Osteoblast (primary cell): Measurements from ENCODE around the gene GEMIN5. TPM values are rescaled to one million over a fixed set of nuclear protein-coding genes. Genes with fewer than 3 reads are reported as not detected.

Experiments used
- DNase-seq: peaks from one replicate; pipeline ENCODE4 v3.0.0; 2011; ENCODE audit warnings: low spot score, mixed read lengths; ENCODE audit not compliant: insufficient read length; ENCODE audit errors: missing footprints
- H2AFZ ChIP-seq: 2 replicates; pipeline ENCODE4 v1.6.0; 2011; ENCODE audit warnings: mild to moderate bottlenecking, low read length
- H3K27ac ChIP-seq: 2 replicates; pipeline ENCODE4 v1.5.1; 2011; ENCODE audit warnings: mild to moderate bottlenecking, low read depth, low read length, moderate library complexity
- H3K27me3 ChIP-seq: 2 replicates; pipeline ENCODE4 v1.6.0; 2012; ENCODE audit warnings: mild to moderate bottlenecking, control low read depth, inconsistent platforms, low read length, moderate library complexity; ENCODE audit not compliant: insufficient read depth
- H3K36me3 ChIP-seq: 2 replicates; pipeline ENCODE4 v1.5.1; 2011; ENCODE audit warnings: mild to moderate bottlenecking, low read length, control low read depth, moderate library complexity; ENCODE audit not compliant: insufficient read depth
- H3K4me1 ChIP-seq: 2 replicates; pipeline ENCODE4 v1.5.1; 2011; ENCODE audit warnings: mild to moderate bottlenecking, low read length, control low read depth, moderate library complexity; ENCODE audit not compliant: insufficient read depth
- H3K4me2 ChIP-seq: 2 replicates; pipeline ENCODE4 v1.6.0; 2011; ENCODE audit warnings: mild to moderate bottlenecking, low read length; ENCODE audit not compliant: insufficient read depth
- H3K4me3 ChIP-seq: fragments of 200-600 bp; sonication (generic); 3 replicates; pipeline ENCODE4 v1.5.1; 2012; ENCODE audit warnings: mild to moderate bottlenecking, low read length, inconsistent platforms; ENCODE audit not compliant: insufficient read depth
- H3K79me2 ChIP-seq: 2 replicates; pipeline ENCODE4 v1.6.0; 2012; ENCODE audit warnings: mild to moderate bottlenecking, low read length, control low read depth, inconsistent platforms; ENCODE audit not compliant: insufficient read depth
- H3K9me3 ChIP-seq: 2 replicates; pipeline ENCODE4 v1.5.1; 2011; ENCODE audit warnings: low read depth, low read length, control low read depth
- H4K20me1 ChIP-seq: 2 replicates; pipeline ENCODE4 v1.6.0; 2012; ENCODE audit warnings: mild to moderate bottlenecking, low read length, control low read depth; ENCODE audit not compliant: insufficient read depth
- total RNA-seq: library from RNA; depleted of rRNA; stranded (reverse); fragments of >200 nt; gene quantifications from 2 replicates; pipeline ENCODE4 v1.2.3, GENCODE V29; 2012
- TF ChIP-seq, protein P1 (sequence below): IDR thresholded peaks from 2 replicates; pipeline ENCODE4 v1.5.1; 2011; ENCODE audit warnings: mild to moderate bottlenecking, low read depth, low read length, moderate library complexity; ENCODE audit errors: extremely low read depth

GEMIN5 gene
- total RNA-seq, 1 donor = 11.6 TPM

DNA sequence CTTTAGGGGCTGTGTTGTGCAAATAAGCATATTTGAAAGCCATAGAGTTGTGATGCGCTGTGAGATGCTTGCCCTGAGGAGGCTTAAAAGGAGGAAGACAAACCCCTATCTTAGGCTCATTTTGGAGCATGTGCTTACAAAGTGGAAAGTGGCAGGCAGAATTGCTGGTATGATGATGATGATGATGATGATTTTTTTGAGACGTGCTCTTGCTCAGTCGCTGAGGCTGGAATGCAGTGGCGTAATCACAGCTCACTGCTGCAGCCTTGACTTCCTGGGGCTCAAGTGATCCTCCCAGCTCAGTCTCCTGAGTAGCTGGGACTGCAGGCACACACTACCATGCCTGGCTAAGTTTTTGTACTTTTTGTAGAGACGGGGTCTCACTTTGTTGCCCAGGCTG, 77.9 kb downstream of the GEMIN5 start:
- Histone ChIP-seq H3K36me3 (peaks cover 9% of the 10 kb centered on the region), H3K27ac (peak overlapping the region; percentile 92), H2AFZ (no peak overlapping the region), H4K20me1 (peaks cover 31% of the 10 kb centered on the region), H3K4me2 (peak overlapping the region; percentile 97), H3K27me3 (no peaks in the 10 kb centered on the region), H3K4me3 (peak overlapping the region; percentile 77), H3K4me1 (peaks cover 32% of the 10 kb centered on the region), H3K9me3 (no peaks in the 10 kb centered on the region), H3K79me2 (peaks cover 67% of the 10 kb centered on the region)
- TF ChIP-seq, protein P1, sequence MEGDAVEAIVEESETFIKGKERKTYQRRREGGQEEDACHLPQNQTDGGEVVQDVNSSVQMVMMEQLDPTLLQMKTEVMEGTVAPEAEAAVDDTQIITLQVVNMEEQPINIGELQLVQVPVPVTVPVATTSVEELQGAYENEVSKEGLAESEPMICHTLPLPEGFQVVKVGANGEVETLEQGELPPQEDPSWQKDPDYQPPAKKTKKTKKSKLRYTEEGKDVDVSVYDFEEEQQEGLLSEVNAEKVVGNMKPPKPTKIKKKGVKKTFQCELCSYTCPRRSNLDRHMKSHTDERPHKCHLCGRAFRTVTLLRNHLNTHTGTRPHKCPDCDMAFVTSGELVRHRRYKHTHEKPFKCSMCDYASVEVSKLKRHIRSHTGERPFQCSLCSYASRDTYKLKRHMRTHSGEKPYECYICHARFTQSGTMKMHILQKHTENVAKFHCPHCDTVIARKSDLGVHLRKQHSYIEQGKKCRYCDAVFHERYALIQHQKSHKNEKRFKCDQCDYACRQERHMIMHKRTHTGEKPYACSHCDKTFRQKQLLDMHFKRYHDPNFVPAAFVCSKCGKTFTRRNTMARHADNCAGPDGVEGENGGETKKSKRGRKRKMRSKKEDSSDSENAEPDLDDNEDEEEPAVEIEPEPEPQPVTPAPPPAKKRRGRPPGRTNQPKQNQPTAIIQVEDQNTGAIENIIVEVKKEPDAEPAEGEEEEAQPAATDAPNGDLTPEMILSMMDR = no peak
- DNase-seq = peak; percentile 17

DNA sequence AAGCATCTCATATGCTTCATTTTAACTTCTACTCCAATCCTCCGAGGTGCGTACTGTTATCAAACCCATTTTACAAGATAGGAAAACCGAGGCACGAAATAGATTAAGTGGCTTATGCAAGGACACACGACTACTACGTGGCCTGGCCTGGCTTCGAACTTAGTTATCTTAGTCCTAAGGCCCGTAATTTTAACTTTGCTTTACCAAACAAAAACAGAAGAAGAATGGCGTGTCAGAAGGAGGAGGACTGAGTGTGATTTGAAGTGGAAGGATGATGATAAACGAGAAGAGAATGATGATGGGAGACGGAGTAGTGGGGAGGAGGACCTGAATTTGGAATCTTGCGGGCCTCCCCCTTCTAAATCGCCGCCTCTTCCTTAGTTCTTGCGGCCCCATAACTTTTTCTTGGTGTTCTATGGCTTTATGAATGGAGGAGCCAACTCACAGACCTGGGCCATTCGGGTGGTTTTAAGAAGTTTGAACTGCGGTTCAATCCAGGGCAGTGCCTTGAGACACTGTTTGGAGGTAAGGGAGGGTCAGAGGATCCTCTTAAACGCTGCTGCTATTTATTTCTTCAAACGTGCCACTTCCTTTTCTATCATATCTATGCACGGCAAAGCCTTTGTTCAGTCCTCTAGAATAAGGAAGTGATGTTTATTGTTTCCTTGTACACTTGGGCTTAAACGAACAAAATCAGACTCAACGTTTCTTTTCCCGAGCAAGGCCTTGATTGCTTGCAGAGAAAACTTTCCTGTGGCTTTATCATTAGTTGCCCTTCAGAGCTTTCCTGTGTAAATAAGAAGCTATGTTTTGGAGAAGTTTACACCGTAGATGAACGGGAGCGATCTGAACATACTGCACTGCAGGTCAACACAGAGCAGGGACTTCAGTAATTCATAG, 78.8 kb downstream of the GEMIN5 start:
- peak overlapping the region; percentile 97 for H3K4me2 ChIP-seq
- peak overlapping the region; percentile 92 for H3K27ac ChIP-seq
- DNase-seq = peak; percentile 11
- H4K20me1 ChIP-seq = peaks cover 28% of the 10 kb centered on the region
- H3K79me2 ChIP-seq = peaks cover 58% of the 10 kb centered on the region
- H3K9me3 ChIP-seq = no peaks in the 10 kb centered on the region
- H3K36me3 ChIP-seq = peaks cover 9% of the 10 kb centered on the region
- H3K4me3 ChIP-seq = peak overlapping the region; percentile 77
- H2AFZ ChIP-seq = peak overlapping the region; percentile 65
- TF ChIP-seq, protein P1 = no peak
- H3K4me1 ChIP-seq = peaks cover 32% of the 10 kb centered on the region
- no peaks in the 10 kb centered on the region for H3K27me3 ChIP-seq

DNA sequence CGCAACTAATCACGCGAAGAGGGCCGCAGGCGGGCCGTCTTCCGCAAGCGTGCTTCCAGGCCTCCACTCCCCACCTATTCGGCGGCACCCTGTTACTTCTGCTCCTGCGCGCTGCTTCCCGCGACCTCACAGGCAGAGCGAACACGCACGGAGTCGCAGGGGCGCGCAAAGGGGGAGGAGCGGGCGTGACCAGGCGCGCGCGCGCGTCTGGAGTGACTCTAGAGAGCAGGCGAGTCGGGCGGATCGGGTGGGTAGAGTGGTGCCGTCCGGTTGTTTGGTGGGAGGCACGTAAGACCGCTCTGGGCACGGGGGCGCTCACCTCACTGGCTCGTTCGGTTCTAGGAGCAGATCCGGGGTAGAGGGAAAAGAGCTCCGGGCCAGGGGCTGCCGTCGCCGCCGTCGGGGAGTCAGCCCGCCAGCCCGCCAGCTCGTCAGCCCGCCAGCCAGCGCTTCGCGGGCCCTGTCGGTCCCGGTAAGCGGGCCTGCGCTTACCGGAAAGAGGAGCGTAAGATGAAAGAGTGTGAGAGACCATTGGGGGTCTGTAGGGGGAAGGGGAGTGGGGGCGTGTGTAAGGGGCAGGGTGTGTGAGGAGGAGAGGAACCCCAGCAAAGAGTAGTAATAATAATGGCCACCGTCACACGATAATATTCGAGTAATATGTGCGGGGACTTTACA, 79.6 kb downstream of the GEMIN5 start, which contains the start of gene CNOT8:
CNOT8 (plus strand) TSS at position 331 of the 675 bp plus-strand sequence. CDS start 4,652 bp downstream, outside the sequence.
- peak; percentile 93 for DNase-seq
- Histone ChIP-seq H4K20me1 (peaks cover 23% of the 10 kb centered on the region), H2AFZ (peak within 1 kb of the TSS; percentile 91), H3K4me2 (peak within 1 kb of the TSS; percentile 97), H3K9me3 (no peaks in the 10 kb centered on the region), H3K27me3 (no peaks in the 10 kb centered on the region), H3K36me3 (peaks cover 4% of the 10 kb centered on the region), H3K79me2 (peaks cover 50% of the 10 kb centered on the region), H3K4me1 (peaks cover 32% of the 10 kb centered on the region), H3K27ac (peak within 1 kb of the TSS; percentile 92), H3K4me3 (peak within 1 kb of the TSS; percentile 77)
- TF ChIP-seq, protein P1 = no peak
